SJCRH30 (cell line): ENCODE measurements around the gene BRF1. TPM values are rescaled to one million over a fixed set of nuclear protein-coding genes. Genes with fewer than 3 reads are reported as not detected.

Experiments
- DNase-seq, 2 experiments: peaks; one replicate each; pipeline ENCODE4 v3.0.0-alpha.2; 2015 to 2020
- H3K27ac ChIP-seq: fragments of 250-450 bp; sonication (Bioruptor Pico); 2 replicates; pipeline ENCODE4 v1.5.1; 2020; ENCODE audit warnings: mild to moderate bottlenecking, moderate library complexity
- H3K27me3 ChIP-seq: fragments of 250-450 bp; sonication (Bioruptor Pico); 2 replicates; pipeline ENCODE4 v1.5.1; 2020; ENCODE audit warnings: mild to moderate bottlenecking, moderate library complexity
- H3K36me3 ChIP-seq: fragments of 250-450 bp; sonication (Bioruptor Pico); 2 replicates; pipeline ENCODE4 v1.5.1; 2020; ENCODE audit warnings: mild to moderate bottlenecking, moderate library complexity
- H3K4me1 ChIP-seq: fragments of 250-450 bp; sonication (Bioruptor Pico); 2 replicates; pipeline ENCODE4 v1.5.1; 2020; ENCODE audit warnings: mild to moderate bottlenecking, moderate library complexity
- H3K4me3 ChIP-seq: fragments of 250-450 bp; sonication (Bioruptor Pico); 2 replicates; pipeline ENCODE4 v1.5.1; 2020; ENCODE audit warnings: mild to moderate bottlenecking, moderate library complexity
- H3K9me3 ChIP-seq: fragments of 250-450 bp; sonication (Bioruptor Pico); replicated peaks from 2 replicates; pipeline ENCODE4 v1.5.1; 2020; ENCODE audit warnings: mild to moderate bottlenecking, moderate library complexity
- total RNA-seq: library from RNA; depleted of rRNA; stranded (reverse); fragments of >200 nt; shearing (Covaris generic); gene quantifications from 2 replicates; pipeline ENCODE4 v1.2.3, GENCODE V29; 2014

BRF1 gene
- total RNA-seq, 1 experiment from 2014 or later = 31.4 TPM

DNA sequence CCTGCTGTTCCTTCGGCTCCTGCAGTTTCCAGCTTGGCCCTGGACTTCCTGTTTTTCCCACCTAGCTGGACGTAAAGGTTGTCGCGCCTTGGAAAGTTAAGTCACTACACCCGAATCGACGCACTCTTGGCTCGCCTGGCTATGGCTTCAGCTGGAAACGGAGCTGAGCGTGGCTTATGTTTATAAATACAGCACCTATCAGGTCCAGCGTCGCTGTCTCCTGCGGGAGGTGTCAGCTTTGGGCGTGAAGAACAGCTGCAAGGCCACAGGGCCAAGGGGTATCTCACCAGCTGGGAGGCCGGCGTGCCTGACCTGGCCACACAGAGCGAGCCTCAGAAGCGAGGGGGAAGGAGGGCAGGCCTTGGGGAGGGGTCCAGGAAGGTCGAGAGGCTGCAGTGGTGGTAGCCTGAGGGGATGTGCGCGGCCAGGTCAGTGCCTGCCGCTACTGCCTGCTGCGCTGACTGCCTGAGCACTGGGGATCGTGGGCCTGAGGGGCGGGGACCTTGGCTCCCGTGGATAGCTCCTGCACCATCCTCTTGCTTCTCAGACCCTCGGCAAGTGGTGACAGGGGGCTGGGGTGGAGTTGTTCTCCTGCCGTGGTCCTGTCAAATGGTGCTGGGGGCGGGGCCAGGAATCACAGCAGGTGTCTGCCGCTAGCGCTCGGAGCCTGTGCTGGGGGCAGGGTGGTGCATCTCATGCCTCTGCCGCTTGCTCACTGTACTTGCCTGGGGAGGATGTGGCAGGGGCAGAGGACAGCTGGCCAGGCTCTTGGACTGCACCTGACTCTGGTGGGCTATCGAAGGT lies 26.3 kb upstream of the BRF1 start:
- DNase-seq = peak; percentile 93 to 95
- no peaks in the 10 kb centered on the region for H3K27me3 ChIP-seq
- peaks cover 5% of the 10 kb centered on the region; the same call in 1 of the 2 replicates for H3K9me3 ChIP-seq
- H3K36me3 ChIP-seq = no peaks in the 10 kb centered on the region
- H3K4me1 ChIP-seq = peaks cover 77% of the 10 kb centered on the region
- peak overlapping the region; percentile 13 for H3K4me3 ChIP-seq
- peak overlapping the region; percentile 26 for H3K27ac ChIP-seq

DNA sequence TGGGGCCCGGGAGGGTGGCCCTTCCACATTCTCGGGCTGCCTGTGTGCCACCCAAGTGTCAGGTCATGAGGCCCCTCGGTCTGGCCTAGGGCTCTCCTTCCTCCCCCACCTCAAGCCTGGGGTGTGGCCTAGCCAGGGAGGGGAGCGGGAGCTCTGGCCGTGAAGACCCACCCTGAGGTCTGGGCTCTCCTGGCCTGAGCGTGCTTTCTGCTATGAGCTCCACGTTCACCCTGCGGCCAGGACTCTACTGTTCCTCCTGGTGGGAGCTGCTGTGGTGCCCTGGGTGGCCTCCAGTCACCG lies 25.7 kb upstream of the BRF1 start:
- Histone ChIP-seq H3K4me1 (peaks cover 71% of the 10 kb centered on the region), H3K27me3 (no peaks in the 10 kb centered on the region), H3K9me3 (peaks cover 5% of the 10 kb centered on the region; the same call in 1 of the 2 replicates), H3K4me3 (peak overlapping the region; percentile 13), H3K36me3 (no peaks in the 10 kb centered on the region), H3K27ac (peak overlapping the region; percentile 26)
- no peak for DNase-seq

DNA sequence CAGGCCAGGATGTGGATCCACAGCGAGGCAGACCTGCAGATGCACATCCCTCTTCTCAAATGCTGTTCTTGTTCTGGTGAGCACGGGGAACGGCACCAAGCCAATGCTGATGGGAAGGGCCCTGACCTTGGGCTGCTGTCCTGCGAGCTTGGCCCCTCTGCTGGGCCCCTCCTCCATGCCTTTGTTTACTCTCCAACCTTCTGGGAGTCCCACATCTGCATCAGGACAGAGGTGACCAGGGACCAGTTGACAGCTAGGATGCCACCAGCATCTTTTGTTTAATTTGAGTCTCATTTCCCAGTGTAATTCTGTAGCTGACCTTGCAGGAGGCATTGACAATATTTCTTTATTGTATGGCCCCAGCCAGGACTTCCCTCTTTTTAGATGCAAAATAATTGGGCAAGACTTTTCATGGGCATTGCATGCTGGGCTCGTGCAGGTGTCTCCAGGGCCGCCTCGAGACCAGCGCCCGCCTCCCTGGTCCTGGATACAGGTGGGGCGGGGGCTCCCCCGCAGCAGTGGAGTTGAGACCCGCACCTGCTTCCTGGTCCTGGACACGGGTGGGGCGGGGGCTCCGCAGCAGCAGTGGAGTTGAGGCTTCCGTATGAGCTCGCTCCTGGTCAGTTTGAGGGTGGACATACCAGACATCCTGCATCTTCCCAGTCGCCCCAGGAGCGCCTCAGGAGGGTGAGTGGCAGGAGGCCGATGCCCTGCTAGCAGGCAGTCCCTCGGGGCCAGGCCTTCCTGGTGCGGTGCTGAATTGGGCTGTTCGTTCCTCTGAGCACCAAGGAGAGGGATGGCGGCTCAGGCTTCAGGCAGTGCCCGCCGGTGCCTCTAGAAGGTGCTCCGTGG lies 25.1 kb upstream of the BRF1 start:
- Histone ChIP-seq H3K4me1 (peaks cover 65% of the 10 kb centered on the region), H3K27ac (peak overlapping the region; percentile 26), H3K36me3 (no peaks in the 10 kb centered on the region), H3K9me3 (no peaks in the 10 kb centered on the region), H3K4me3 (no peak overlapping the region; the same call in 1 of the 2 replicates), H3K27me3 (no peaks in the 10 kb centered on the region)
- DNase-seq = no peak

DNA sequence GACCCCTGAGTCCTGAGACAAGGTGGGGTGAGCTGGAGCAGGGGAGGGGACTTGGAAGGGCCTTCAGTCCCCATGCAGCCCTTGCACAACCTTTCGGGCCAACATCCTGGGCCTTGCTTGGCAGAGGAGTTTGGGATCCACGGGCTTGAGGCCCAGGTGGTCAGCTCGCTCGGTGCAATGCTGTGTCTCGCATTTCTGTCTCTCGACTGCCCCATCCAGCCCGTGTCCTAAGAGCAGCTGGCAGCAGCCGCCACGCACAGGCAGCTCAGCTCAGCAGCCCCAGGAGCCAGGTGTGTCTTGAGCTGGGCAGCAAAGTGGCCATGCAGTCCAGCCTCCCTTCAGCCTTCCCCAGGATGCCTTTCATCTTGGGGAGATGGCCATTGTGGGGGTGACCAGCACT lies 24.5 kb upstream of the BRF1 start:
- no peaks in the 10 kb centered on the region for H3K9me3 ChIP-seq
- no peak overlapping the region for H3K27ac ChIP-seq
- peaks cover 61% of the 10 kb centered on the region for H3K4me1 ChIP-seq
- H3K27me3 ChIP-seq = no peaks in the 10 kb centered on the region
- no peaks in the 10 kb centered on the region for H3K36me3 ChIP-seq
- H3K4me3 ChIP-seq = no peak overlapping the region
- no peak for DNase-seq

DNA sequence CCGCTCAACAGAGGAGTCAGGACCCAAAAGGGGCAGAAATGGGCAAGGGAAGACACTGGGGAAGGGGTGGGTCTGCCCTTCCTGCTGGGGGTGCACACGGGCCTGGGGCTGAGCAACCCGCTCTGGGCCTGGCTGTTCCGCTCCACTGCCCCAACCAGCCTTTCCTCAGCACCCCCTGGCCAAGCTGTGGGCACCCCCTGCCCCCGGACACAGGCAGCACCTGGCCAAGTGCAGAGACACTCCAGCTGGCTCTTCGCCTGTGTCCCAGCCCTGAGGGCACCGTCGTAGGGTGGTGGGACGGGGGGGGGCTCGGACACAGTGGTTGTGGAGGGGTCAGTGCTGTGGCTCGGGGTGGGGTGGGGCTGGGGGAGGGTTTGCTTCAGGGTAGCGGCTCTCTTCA lies 24.1 kb upstream of the BRF1 start:
- Histone ChIP-seq H3K4me1 (peaks cover 60% of the 10 kb centered on the region), H3K27ac (peak overlapping the region; percentile 14; the same call in 1 of the 2 replicates)

DNA sequence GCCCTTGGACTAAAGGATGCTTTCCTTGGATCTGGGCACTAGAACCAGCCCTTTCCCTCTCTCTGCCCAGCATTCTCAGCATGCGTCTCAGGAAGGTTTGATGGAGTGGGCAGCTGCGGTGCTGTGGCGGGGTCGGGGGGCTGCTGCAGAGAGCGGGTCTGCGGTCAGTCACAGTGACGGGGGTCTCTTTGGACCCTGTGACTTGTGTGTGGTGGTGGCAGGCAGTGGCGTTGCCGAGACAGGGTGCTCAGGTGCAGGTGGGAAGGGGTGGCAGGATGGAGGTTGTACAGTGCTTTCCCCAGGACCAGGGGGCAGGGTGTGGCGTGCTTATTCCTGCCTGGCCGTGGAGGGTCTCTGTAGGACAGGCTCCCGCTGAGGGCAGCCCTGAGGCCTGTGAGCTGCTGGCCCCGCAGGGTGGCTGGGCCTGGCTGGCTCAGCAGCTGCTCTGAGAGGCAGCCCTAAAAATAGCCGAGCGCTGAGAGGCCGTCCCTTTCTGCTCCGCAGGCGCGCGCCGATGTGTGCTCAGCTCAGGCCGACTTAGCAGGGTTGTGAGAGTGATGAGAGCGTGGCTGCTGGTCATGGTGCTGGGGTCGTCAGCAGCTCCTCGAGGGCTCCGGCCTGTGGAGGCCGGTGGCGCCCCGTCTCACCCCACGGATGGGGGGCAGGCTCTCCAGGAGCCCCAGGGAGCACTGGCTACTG lies 23.4 kb upstream of the BRF1 start:
- peaks cover 55% of the 10 kb centered on the region for H3K4me1 ChIP-seq
- H3K27me3 ChIP-seq = no peaks in the 10 kb centered on the region
- DNase-seq = peak; percentile 87 to 90
- H3K36me3 ChIP-seq = no peaks in the 10 kb centered on the region; the same call in 1 of the 2 replicates
- no peaks in the 10 kb centered on the region for H3K9me3 ChIP-seq
- peak overlapping the region; percentile 14; the same call in 1 of the 2 replicates for H3K27ac ChIP-seq
- no peak overlapping the region for H3K4me3 ChIP-seq

More for the DNA sequence above, 24.1 kb upstream of the BRF1 start:
- Histone ChIP-seq H3K36me3 (no peaks in the 10 kb centered on the region), H3K4me3 (no peak overlapping the region), H3K9me3 (no peaks in the 10 kb centered on the region), H3K27me3 (no peaks in the 10 kb centered on the region)
- DNase-seq = no peak

DNA sequence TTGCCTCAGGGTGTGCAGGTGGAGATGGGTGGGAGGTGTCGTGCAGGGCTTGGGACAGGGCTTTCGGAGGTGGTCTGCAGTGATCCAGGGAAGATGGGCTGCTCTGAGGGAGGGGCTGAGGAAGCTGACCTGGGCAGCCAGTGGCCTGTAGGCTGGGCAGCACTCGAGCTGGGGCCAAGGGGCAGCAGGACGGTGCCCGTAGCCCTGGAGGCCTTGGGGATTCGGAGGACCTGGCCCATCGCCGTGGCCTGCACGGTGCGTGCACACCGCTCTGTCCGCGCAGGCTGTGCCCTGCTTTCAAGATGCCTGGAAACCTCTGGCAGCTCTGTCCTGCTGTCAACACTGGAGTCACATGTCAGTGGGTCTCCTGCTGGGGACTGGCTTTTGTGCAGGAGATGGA lies 22.9 kb upstream of the BRF1 start:
- Histone ChIP-seq H3K4me3 (no peak overlapping the region), H3K9me3 (no peaks in the 10 kb centered on the region), H3K4me1 (peaks cover 49% of the 10 kb centered on the region), H3K36me3 (no peaks in the 10 kb centered on the region; the same call in none of the 2 replicates), H3K27me3 (no peaks in the 10 kb centered on the region), H3K27ac (no peak overlapping the region)
- DNase-seq = no peak

DNA sequence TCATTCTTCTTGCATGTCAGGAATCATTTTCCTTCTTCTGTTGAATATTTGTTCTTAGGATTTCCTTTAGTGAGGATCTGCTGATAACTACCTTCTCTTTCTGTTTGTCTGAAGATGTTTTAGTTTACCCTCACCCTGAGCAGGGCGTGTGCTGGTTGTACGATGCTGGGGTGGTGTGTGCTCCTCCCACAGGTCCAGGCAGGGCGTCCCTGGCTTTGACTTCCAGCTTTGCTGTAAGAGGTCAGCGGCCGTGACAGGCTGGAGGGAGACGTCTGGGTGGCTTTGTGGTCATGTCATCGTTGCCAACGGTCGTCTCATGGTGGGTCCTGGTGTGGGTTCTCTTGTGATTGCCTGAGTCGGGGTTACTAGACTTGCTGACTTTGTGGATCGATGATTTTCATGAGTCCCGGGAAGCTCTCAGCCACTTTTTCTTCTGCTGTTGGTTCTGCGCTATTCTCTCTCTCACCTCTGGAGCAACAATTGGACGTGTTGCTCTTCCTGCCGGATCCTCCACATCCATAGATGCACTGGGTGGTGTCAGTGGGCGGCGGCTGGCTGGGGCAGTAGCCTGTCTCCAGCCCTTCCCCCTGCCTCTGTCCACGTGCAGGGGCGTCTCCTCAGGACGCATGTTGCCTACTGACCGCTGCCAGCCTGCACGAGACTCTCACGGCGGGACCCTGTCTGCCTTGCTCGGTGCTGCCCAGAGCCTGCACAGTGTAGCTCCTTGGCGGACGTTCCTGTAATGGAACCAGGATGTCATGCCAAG lies 22.2 kb upstream of the BRF1 start:
- no peaks in the 10 kb centered on the region; the same call in none of the 2 replicates for H3K36me3 ChIP-seq
- no peaks in the 10 kb centered on the region for H3K9me3 ChIP-seq
- DNase-seq = no peak
- H3K4me1 ChIP-seq = peaks cover 42% of the 10 kb centered on the region
- H3K27ac ChIP-seq = no peak overlapping the region
- no peak overlapping the region for H3K4me3 ChIP-seq
- no peaks in the 10 kb centered on the region for H3K27me3 ChIP-seq

DNA sequence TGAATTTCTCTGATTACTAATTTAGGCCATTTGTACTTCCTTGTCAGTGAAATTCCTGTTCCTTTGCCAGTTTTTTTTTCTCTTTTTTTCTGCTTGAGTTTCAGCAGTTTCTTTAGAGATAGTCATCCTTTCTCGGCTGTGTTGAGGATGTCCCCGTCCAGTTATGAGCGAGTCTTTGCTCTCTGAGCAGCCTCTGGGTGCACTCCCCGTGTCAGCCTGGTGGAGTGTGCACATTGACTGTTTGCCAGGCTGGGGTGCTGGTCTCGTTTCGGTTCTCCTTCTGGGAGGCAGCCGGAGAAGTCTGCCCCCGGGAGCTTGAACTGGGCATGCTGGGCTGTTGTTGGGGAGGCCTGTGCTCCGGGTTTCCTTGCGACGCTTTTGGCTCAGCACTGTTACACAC lies 16.7 kb upstream of the BRF1 start:
- no peak for DNase-seq
- H3K4me3 ChIP-seq = no peak overlapping the region

DNA sequence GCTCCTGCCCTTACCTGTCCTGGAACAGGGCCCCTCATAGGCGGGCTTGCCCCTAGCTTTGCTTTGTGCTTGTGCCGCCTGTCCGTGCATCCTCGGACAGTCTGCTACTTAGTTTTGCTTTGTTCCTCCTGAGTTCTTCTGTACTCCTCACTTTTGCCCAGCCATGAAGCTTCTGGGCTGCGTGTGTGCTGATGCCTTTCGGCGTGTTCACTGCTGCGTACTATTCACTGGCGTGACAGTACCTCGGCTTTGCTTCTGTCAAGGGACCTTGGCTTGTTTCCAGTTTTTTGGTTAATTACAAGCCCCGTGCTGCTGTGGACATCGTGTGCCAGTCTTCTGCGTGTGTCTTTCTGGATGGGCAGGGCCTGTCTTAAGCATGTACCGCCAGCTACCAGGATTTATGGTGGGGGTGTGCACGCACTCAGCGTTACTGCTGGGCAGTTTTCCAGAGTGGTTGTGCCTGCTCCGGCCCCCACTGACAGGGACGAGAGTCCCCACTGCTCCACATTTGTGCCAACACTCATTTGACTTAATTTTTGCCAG lies 16.2 kb upstream of the BRF1 start:
- no peaks in the 10 kb centered on the region for H3K27me3 ChIP-seq
- no peak overlapping the region for H3K27ac ChIP-seq
- no peaks in the 10 kb centered on the region for H3K9me3 ChIP-seq
- no peak overlapping the region for H3K4me3 ChIP-seq
- no peaks in the 10 kb centered on the region; the same call in none of the 2 replicates for H3K36me3 ChIP-seq
- no peak for DNase-seq
- H3K4me1 ChIP-seq = peaks cover 20% of the 10 kb centered on the region; the same call in 1 of the 2 replicates

More for the DNA sequence above, 16.7 kb upstream of the BRF1 start:
- H3K27ac ChIP-seq = no peak overlapping the region
- peaks cover 20% of the 10 kb centered on the region; the same call in 1 of the 2 replicates for H3K4me1 ChIP-seq
- H3K27me3 ChIP-seq = no peaks in the 10 kb centered on the region
- no peaks in the 10 kb centered on the region for H3K9me3 ChIP-seq
- no peaks in the 10 kb centered on the region; the same call in none of the 2 replicates for H3K36me3 ChIP-seq

DNA sequence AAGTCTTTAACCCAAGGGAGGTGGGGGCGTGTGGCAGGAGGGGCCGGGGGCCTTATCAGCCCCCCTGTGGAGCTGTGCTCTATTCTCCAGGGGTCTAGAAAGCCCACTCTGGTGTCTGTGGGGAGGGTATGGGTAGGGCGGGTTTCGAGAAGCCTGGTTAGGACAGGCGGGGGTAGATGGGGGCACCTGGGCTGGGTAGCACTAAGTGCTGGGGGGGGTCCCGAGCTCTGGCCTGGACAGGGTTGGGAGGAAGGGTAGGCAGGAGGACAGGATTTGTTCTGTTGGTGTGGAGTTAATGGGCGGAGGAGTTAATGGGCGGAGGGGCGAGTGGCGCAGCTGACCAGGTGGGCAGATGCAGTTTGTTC lies 15.8 kb upstream of the BRF1 start:
- peaks cover 20% of the 10 kb centered on the region; the same call in 1 of the 2 replicates for H3K4me1 ChIP-seq
- H3K27me3 ChIP-seq = no peaks in the 10 kb centered on the region
- H3K9me3 ChIP-seq = no peaks in the 10 kb centered on the region
- H3K36me3 ChIP-seq = no peaks in the 10 kb centered on the region; the same call in none of the 2 replicates
- H3K27ac ChIP-seq = no peak overlapping the region
- H3K4me3 ChIP-seq = no peak overlapping the region
- DNase-seq = no peak

DNA sequence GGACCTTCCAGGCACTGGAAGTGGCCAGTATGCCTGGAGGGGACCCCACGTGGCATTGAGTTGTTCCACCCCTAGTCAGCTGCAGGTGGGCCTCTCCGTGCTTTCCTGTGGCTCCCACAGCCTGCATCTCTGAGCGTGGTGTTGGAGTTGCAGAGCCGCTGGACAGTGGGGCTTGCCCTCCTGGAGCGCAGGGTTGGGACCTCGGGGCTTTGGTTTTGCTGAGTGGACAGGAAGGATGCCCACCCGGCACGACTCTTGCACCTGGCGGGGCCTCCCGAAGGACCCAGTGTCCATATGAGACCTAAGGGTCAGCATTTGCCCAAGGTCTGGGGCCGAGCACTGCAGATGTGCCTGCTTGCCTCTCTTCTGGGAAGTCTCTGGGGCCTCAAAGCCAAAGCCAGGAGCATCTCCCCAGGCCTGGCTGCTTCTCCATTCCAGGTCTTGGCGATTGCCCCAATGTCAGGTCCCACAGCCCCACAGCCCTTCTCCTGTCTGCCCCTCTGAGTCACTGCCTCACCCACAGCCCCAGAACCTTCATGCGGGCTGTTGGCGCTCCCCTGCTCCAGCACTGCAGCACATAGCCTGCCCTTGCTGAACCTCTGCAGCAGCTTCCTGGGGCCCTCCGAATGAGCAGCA lies 15.3 kb upstream of the BRF1 start:
- peak in 1 of 2 experiments; percentile 40 for DNase-seq
- Histone ChIP-seq H3K27ac (no peak overlapping the region), H3K9me3 (no peaks in the 10 kb centered on the region), H3K36me3 (no peaks in the 10 kb centered on the region; the same call in none of the 2 replicates), H3K27me3 (no peaks in the 10 kb centered on the region), H3K4me1 (peaks cover 20% of the 10 kb centered on the region; the same call in 1 of the 2 replicates), H3K4me3 (peak overlapping the region; percentile 63)

DNA sequence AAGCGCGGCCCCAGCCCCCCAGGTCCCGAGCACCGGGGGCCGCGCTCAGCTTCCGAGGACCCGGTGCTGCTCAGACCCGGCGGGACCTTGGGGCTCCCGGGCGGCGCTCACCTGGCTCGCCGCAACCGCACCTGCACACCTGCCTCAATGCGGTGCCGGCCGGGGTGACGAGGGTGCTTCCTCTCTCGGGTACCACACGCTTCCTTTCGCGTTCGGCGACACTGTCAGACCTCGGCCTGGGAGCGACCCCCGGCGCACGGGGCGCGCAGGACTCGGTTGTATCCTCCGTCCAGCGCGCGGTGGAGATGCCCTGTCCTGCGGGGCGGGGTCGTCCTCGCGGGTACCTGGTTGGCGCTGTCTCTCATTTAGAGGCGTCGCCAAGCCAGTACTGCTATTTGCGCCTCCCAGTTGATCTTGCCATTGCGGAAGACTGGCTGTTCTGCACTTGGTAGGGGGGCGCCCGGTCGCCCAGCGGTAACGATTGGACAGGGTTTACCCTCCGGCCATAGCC lies 14.5 kb upstream of the BRF1 start:
- H3K27ac ChIP-seq = no peak overlapping the region
- H3K27me3 ChIP-seq = no peaks in the 10 kb centered on the region
- peak overlapping the region; percentile 63 for H3K4me3 ChIP-seq
- no peak for DNase-seq
- H3K9me3 ChIP-seq = no peaks in the 10 kb centered on the region
- peaks cover 20% of the 10 kb centered on the region; the same call in 1 of the 2 replicates for H3K4me1 ChIP-seq
- no peaks in the 10 kb centered on the region; the same call in none of the 2 replicates for H3K36me3 ChIP-seq
